Activated CD8-positive, alpha-beta T cell treated with anti-CD3 and anti-CD28 coated beads for 36 hours (primary cell): ENCODE results near the gene COPS9. TPM values are rescaled to one million over a fixed set of nuclear protein-coding genes. Genes with fewer than 3 reads are reported as not detected.

Experiments used
- ATAC-seq: fragments of 200-7000 bp; cut with Tn5 transposase; one replicate; pipeline ENCODE4 v1.10.0; 2021; ENCODE audit warnings: mild to moderate bottlenecking, moderate library complexity
- CTCF ChIA-PET: fragments of 350-600 bp; sonication (Branson Sonifier 250); formaldehyde crosslinking; loops from one replicate; lab custom pipeline; 2021; ENCODE audit warnings: antibody characterized with exemption; lab: Charles Lee
- POLR2A ChIA-PET: fragments of 350-600 bp; sonication (Branson Sonifier 250); formaldehyde crosslinking; loops from one replicate; lab custom pipeline; 2021; ENCODE audit warnings: antibody characterized with exemption; lab: Charles Lee
- DNase-seq: peaks from one replicate; pipeline ENCODE4 v3.0.0-alpha.2; 2020
- H3K27ac Mint-ChIP-seq: one replicate; pipeline ENCODE4 v1.8.0; 2021; ENCODE audit warnings: mild to moderate bottlenecking, mixed read lengths
- H3K27me3 Mint-ChIP-seq: one replicate; pipeline ENCODE4 v1.8.0; 2021; ENCODE audit warnings: mixed read lengths
- H3K36me3 Mint-ChIP-seq: one replicate; pipeline ENCODE4 v1.8.0; 2021; ENCODE audit warnings: low read depth, mixed read lengths
- H3K4me1 Mint-ChIP-seq: one replicate; pipeline ENCODE4 v1.8.0; 2021; ENCODE audit warnings: low read depth, mixed read lengths
- H3K4me3 Mint-ChIP-seq: one replicate; pipeline ENCODE4 v1.8.0; 2021; ENCODE audit warnings: mild to moderate bottlenecking, moderate library complexity, mixed read lengths
- H3K9me3 Mint-ChIP-seq: one replicate; pipeline ENCODE4 v1.8.0; 2021; ENCODE audit warnings: mixed read lengths
- intact Hi-C: fragments of 100-400 bp; cut with micrococcal nuclease; formaldehyde crosslinking; loops from one replicate; pipeline ENCODE4 v1.10.0; 2022
- total RNA-seq, 2 experiments: library from RNA; stranded (reverse); gene quantifications; one replicate each; pipeline ENCODE4 v1.2.3, GENCODE V29; 2021
- TF ChIP-seq, protein P1 (sequence below): fragments of 200-600 bp; IDR thresholded peaks from one replicate; pipeline ENCODE4 v1.8.0; 2022; ENCODE audit warnings: antibody characterized with exemption, mild to moderate bottlenecking

COPS9 gene
- total RNA-seq, 2 experiments from 2014 or later: 107 to 120 TPM

DNA sequence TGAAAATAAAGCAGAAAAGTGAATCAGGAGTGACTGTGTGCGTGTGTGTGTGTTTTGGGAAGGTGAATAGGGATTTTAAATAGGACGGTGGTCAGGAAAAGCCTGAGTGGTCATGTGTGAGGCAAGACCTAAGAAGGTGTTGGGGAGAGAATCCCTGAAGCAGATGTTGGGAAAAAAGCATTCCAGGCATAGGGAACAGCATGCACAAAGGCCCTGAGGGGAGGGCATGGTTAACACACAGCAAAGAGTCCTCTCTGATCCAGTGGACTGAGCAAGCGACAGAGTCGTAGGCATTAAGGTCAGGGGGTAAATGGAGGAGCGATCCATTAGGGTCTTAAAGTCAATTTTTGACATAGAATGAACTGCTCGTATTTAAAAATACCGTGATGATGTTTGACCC is 38.4 kb upstream of the COPS9 start:
- Mint-ChIP-seq H3K4me3 (no peak overlapping the region), H3K36me3 (no peaks in the 10 kb centered on the region), H3K27ac (no peak overlapping the region), H3K27me3 (peaks cover 15% of the 10 kb centered on the region), H3K9me3 (no peaks in the 10 kb centered on the region), H3K4me1 (no peaks in the 10 kb centered on the region)
- ATAC-seq (no peak), DNase-seq (no peak)
- TF ChIP-seq, protein P1, sequence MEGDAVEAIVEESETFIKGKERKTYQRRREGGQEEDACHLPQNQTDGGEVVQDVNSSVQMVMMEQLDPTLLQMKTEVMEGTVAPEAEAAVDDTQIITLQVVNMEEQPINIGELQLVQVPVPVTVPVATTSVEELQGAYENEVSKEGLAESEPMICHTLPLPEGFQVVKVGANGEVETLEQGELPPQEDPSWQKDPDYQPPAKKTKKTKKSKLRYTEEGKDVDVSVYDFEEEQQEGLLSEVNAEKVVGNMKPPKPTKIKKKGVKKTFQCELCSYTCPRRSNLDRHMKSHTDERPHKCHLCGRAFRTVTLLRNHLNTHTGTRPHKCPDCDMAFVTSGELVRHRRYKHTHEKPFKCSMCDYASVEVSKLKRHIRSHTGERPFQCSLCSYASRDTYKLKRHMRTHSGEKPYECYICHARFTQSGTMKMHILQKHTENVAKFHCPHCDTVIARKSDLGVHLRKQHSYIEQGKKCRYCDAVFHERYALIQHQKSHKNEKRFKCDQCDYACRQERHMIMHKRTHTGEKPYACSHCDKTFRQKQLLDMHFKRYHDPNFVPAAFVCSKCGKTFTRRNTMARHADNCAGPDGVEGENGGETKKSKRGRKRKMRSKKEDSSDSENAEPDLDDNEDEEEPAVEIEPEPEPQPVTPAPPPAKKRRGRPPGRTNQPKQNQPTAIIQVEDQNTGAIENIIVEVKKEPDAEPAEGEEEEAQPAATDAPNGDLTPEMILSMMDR: no peak
- POLR2A ChIA-PET: no interaction called here
- CTCF ChIA-PET: interaction anchor here (1.0 kb wide), 1 partner anchor 31 kb away, joined by 3 read pairs; no protein-coding TSS in a partner anchor
- intact Hi-C loops: no loop called here

DNA sequence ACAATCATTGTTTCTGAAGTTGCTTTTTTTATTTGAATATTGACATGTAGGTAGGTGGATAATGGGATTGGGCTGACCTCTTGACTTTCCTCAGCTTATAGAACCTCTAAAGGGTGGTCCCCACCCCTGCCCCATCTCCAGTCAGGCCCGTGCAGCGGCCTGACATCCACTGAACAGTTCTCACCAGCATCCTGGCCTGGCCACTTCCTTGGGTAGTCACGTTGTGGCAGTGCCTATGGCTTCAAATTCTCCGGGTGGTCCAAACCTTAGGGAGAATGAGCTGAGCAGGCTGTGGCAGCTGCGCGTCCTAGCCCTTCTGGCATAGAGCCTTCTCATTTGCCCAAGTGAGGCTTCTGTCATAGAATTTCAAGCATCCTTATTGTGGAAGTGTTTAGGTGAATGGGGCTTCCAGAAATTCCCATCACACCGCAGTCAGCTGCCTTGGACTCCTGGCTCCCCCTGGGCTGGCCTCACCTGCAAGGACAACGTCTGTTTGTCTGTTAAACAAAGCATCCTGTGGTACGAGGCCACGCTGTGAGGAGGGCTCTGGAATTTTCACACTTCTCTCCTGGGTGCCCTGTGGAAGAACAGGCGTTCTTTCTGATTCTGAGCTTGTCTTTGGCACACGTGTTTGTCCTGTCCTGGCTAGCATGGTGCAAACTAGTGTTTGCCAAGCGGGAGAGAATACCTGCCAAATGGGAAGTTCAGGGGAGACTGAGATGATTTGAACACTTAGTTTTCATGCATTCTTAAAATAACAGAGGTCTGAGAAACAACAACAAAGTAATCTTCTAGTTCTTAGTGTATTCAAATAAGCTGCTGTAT is 36.2 kb upstream of the COPS9 start:
- Mint-ChIP-seq H3K9me3 (no peaks in the 10 kb centered on the region), H3K27ac (no peak overlapping the region), H3K27me3 (peaks cover 15% of the 10 kb centered on the region), H3K4me3 (no peak overlapping the region), H3K4me1 (no peaks in the 10 kb centered on the region), H3K36me3 (no peaks in the 10 kb centered on the region)
- TF ChIP-seq, protein P1: no peak
- intact Hi-C loops: no loop called here
- no peak for ATAC-seq
- no peak for DNase-seq
- CTCF ChIA-PET: no interaction called here
- POLR2A ChIA-PET: no interaction called here

DNA sequence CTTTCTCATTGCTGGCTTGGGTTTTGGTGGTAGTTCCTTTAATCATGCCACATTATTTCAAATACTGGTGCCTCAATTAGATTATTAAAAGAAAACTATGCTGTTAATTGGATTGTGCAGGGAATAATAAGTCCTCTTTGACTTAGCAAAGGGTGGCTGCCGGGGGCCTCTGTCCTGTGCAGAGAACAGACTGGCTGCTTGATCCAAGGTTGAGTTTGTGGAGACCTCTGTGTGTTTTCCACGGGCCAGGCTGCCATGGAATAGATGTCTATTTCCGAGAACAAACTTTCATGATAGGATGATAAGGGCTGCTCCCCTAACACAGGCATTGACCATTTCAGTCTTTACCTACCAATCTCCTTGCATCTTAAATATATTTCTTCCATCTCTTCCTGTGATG is 34.8 kb upstream of the COPS9 start:
- CTCF ChIA-PET: no interaction called here
- DNase-seq (no peak), ATAC-seq (no peak)
- Mint-ChIP-seq H3K9me3 (no peaks in the 10 kb centered on the region), H3K4me1 (no peaks in the 10 kb centered on the region), H3K4me3 (no peak overlapping the region), H3K27ac (no peak overlapping the region), H3K27me3 (peaks cover 7% of the 10 kb centered on the region), H3K36me3 (no peaks in the 10 kb centered on the region)
- POLR2A ChIA-PET: no interaction called here
- TF ChIP-seq, protein P1: no peak
- intact Hi-C loops: no loop called here

DNA sequence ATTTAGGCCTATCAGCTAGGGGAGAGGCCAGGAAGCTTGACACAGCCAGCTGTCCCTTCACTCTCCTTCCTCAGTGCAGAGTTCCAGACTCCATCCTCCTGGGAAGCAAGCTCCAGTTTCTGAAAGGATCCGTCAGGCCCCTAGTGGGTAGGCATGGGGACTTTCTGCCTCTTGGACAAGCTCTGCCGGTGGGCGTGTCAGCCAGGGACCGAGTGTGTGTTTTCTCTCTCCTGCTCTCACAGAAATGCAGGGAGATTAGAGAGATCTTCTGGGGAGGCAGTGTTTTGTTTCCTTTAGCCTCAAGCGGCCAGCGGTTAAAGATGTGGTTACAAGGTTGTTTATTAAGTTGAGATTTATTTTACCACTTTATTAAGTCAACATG is 34.2 kb upstream of the COPS9 start:
- no peak overlapping the region for H3K27ac Mint-ChIP-seq
- no peaks in the 10 kb centered on the region for H3K36me3 Mint-ChIP-seq

More for the DNA sequence above, 34.2 kb upstream of the COPS9 start:
- ChIA-PET POLR2A (no interaction called here), CTCF (no interaction called here)
- H3K9me3 Mint-ChIP-seq: no peaks in the 10 kb centered on the region
- H3K4me1 Mint-ChIP-seq: no peaks in the 10 kb centered on the region
- intact Hi-C loops: no loop called here
- no peak overlapping the region for H3K4me3 Mint-ChIP-seq
- DNase-seq (no peak), ATAC-seq (no peak)
- TF ChIP-seq, protein P1: no peak
- peaks cover 7% of the 10 kb centered on the region for H3K27me3 Mint-ChIP-seq
